OCI-LY7 (cell line): ENCODE results near the gene SERTAD2. TPM values are rescaled to one million over a fixed set of nuclear protein-coding genes. Genes with fewer than 3 reads are reported as not detected.

ENCODE experiments used
- BruUV-seq: library from RNA; stranded (reverse); fragments of 400-500 nt; replicated peaks from 2 replicates; lab custom pipeline; 2021; lab: Mats Ljungman, UMichigan
- CTCF ChIA-PET: fragments of 300-600 bp; sonication (Branson Sonifier 250); formaldehyde crosslinking; loops from one replicate; lab custom pipeline; 2022; ENCODE audit warnings: antibody characterized with exemption; ENCODE audit not compliant: unreplicated experiment; lab: Charles Lee
- POLR2A ChIA-PET: fragments of 300-600 bp; sonication (Branson Sonifier 250); formaldehyde crosslinking; loops from one replicate; lab custom pipeline; 2022; ENCODE audit warnings: antibody characterized with exemption; lab: Charles Lee
- DNase-seq: peaks from one replicate; pipeline ENCODE4 v3.0.0-alpha.2; 2015; ENCODE audit warnings: low spot score
- H2AFZ ChIP-seq: fragments of 200-600 bp; sonication (generic), shearing (Covaris generic); 2 replicates; pipeline ENCODE4 v1.6.1; 2014; ENCODE audit warnings: mild to moderate bottlenecking, antibody characterized with exemption, low read length, moderate library complexity
- H3K27ac ChIP-seq: fragments of 200-600 bp; sonication (generic); 2 replicates; pipeline ENCODE4 v1.5.1; 2014; ENCODE audit warnings: mixed run types, low read depth, mild to moderate bottlenecking, moderate library complexity, low read length, inconsistent platforms; ENCODE audit not compliant: poor library complexity, severe bottlenecking
- H3K36me3 ChIP-seq: fragments of 200-600 bp; sonication (generic); 2 replicates; pipeline ENCODE4 v1.6.1; 2014; ENCODE audit warnings: mild to moderate bottlenecking, antibody characterized with exemption, low read length, moderate library complexity, mixed read lengths; ENCODE audit not compliant: insufficient read depth
- H3K4me1 ChIP-seq: fragments of 200-600 bp; sonication (generic); 2 replicates; pipeline ENCODE4 v1.5.1; 2014; ENCODE audit warnings: mild to moderate bottlenecking, low read length; ENCODE audit not compliant: insufficient read depth, poor library complexity, severe bottlenecking
- H3K4me2 ChIP-seq: fragments of 200-600 bp; sonication (generic); 2 replicates; pipeline ENCODE4 v1.6.1; 2014; ENCODE audit warnings: mild to moderate bottlenecking, low read length
- H3K4me3 ChIP-seq: fragments of 200-600 bp; sonication (generic); 2 replicates; pipeline ENCODE4 v1.5.1; 2014; ENCODE audit warnings: mild to moderate bottlenecking, low read depth, low read length; ENCODE audit not compliant: poor library complexity, severe bottlenecking
- H3K79me2 ChIP-seq: fragments of 200-600 bp; sonication (generic); 2 replicates; pipeline ENCODE4 v1.6.1; 2016; ENCODE audit warnings: low read depth, mild to moderate bottlenecking, low read length, moderate library complexity, mixed read lengths; ENCODE audit not compliant: insufficient read depth
- H3K9me2 ChIP-seq: fragments of 200-600 bp; sonication (generic); 2 replicates; pipeline ENCODE4 v1.6.1; 2016; ENCODE audit warnings: mild to moderate bottlenecking, low read length, mixed read lengths; ENCODE audit not compliant: insufficient read depth
- H3K9me3 ChIP-seq: fragments of 200-600 bp; sonication (generic); 2 replicates; pipeline ENCODE4 v1.6.1; 2014; ENCODE audit warnings: mild to moderate bottlenecking, mixed run types, low read length, mixed read lengths
- H4K20me1 ChIP-seq: fragments of 200-600 bp; sonication (generic); 2 replicates; pipeline ENCODE4 v1.6.1; 2014; ENCODE audit warnings: mild to moderate bottlenecking, antibody characterized with exemption, low read length, moderate library complexity, mixed read lengths; ENCODE audit not compliant: insufficient read depth
- EZH2phosphoT487 ChIP-seq: fragments of 200-600 bp; sonication (generic); IDR thresholded peaks from 2 replicates; pipeline ENCODE4 v1.6.1; 2018; ENCODE audit warnings: low read depth, borderline replicate concordance, mild to moderate bottlenecking, mixed run types, antibody characterized with exemption, low read length, moderate library complexity, mixed read lengths
- intact Hi-C: fragments of 100-400 bp; cut with micrococcal nuclease; formaldehyde crosslinking; loops from one replicate; pipeline ENCODE4 v1.10.0; 2022; ENCODE audit not compliant: unreplicated experiment
- total RNA-seq, 2 experiments: library from RNA; depleted of rRNA in 1 of 2; stranded (reverse); fragments of >200 nt in 1 of 2; shearing (Covaris generic) in 1 of 2; gene quantifications; 2 replicates each; pipeline ENCODE4 v1.2.3, GENCODE V29; 2014 to 2022
- TF ChIP-seq, protein P1 (sequence below): fragments of 200-600 bp; sonication (generic); conservative IDR thresholded peaks from 2 replicates; pipeline ENCODE4 v1.5.1; 2014; ENCODE audit warnings: mild to moderate bottlenecking, antibody characterized with exemption, low read length, moderate library complexity, mixed read lengths

The SERTAD2 gene
- total RNA-seq, 2 experiments from 2014 or later: 11.5 to 54.5 TPM

DNA sequence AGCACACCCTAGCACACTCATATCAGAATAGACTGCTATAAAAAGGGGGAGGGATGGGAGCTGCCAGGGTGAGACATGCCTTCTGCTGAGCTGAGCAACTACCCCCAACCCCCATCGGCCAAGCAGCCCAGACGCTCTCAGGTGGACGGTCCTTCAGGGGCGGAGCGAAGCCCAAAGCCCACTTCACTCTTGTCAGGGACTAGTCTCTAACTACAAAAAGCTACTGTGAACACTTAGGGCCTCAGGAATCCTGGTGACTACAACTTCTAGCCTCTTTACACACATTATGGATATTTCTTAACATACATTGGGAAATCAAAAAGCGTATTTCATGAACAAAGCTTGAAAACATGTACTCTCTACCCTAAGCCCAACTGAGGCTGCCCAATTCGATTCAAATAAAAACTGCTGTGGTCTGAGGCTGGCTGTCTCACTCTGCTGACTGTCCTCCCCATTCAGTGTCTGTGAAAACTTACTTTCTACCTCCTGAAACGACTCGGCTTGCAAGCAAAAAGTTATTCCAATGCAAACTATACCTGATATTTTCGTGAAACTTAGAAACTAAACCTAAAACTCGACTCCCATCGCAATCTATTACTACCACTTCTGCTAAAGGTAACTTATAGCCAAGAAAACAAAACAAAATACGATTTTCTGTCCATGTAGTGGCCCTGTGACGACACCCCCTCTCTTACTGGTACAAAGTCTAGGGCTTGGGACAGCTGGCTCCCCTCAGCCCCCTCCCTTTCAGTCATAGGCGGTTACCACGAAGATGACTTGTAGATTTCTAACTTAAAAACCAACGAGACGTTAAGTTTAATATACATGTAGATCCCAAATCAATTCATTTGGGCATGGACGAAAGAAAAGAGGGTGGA is 1.2 kb downstream of the SERTAD2 start:
- intact Hi-C loops: loop anchor here (2.0 kb wide), 1 partner anchor 98 kb away; no protein-coding TSS in a partner anchor
- DNase-seq: peak; percentile 50
- H3K4me3 ChIP-seq: peak overlapping the region; percentile 93

DNA sequence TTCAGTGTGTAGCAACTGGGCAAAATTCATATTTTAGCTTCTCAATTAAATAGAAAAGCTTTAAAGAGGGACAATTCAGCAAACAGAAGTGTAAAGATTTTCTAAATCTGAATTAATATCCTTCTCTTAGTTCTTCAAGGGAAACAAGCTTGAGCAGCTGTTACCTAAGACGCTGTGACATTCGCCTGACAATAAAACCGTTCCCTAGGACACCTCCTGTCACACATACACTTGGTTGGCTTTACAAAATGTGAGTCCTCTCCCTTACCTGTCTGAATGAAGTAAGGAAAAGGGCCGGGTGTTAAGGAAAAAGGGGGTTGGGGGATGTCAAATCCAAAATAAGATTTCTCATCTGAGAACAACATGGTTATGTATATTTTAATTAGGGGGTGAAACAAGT is 2.1 kb downstream of the SERTAD2 start:
- peak overlapping the region; percentile 93 for H3K4me3 ChIP-seq
- H3K36me3 ChIP-seq: peaks cover 5% of the 10 kb centered on the region; the same call in 1 of the 2 replicates
- peak overlapping the region; percentile 88 for H3K4me2 ChIP-seq
- H3K79me2 ChIP-seq: peaks cover 95% of the 10 kb centered on the region
- peaks cover 74% of the 10 kb centered on the region for H3K4me1 ChIP-seq
- intact Hi-C loops: no loop called here
- BruUV-seq: no TSS peak
- DNase-seq: peak; percentile 51
- H3K9me3 ChIP-seq: no peaks in the 10 kb centered on the region
- H3K27ac ChIP-seq: peak overlapping the region; percentile 87
- no peaks in the 10 kb centered on the region for H3K9me2 ChIP-seq
- ChIA-PET CTCF (interaction anchor here (1.1 kb wide), 2 partner anchors 9 to 10 kb away, joined by 3 read pairs; no protein-coding TSS in a partner anchor), POLR2A (interaction anchor here (0.5 to 12.0 kb wide), 17 partner anchors 10 to 895 kb away, joined by 3 to 324 read pairs (median 4); no protein-coding TSS in a partner anchor)
- no peak for TF ChIP-seq EZH2phosphoT487
- H2AFZ ChIP-seq: no peak overlapping the region
- peaks cover 53% of the 10 kb centered on the region for H4K20me1 ChIP-seq

More for the DNA sequence above, 1.2 kb downstream of the SERTAD2 start:
- POLR2A ChIA-PET: interaction anchor here (0.7 to 13.1 kb wide), 12 partner anchors 10 to 263 kb away, joined by 3 to 324 read pairs (median 8); no protein-coding TSS in a partner anchor
- TF ChIP-seq EZH2phosphoT487: no peak
- TF ChIP-seq, protein P1, sequence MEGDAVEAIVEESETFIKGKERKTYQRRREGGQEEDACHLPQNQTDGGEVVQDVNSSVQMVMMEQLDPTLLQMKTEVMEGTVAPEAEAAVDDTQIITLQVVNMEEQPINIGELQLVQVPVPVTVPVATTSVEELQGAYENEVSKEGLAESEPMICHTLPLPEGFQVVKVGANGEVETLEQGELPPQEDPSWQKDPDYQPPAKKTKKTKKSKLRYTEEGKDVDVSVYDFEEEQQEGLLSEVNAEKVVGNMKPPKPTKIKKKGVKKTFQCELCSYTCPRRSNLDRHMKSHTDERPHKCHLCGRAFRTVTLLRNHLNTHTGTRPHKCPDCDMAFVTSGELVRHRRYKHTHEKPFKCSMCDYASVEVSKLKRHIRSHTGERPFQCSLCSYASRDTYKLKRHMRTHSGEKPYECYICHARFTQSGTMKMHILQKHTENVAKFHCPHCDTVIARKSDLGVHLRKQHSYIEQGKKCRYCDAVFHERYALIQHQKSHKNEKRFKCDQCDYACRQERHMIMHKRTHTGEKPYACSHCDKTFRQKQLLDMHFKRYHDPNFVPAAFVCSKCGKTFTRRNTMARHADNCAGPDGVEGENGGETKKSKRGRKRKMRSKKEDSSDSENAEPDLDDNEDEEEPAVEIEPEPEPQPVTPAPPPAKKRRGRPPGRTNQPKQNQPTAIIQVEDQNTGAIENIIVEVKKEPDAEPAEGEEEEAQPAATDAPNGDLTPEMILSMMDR: no peak
- Histone ChIP-seq H3K9me2 (no peaks in the 10 kb centered on the region), H3K9me3 (no peaks in the 10 kb centered on the region), H3K79me2 (peaks cover 93% of the 10 kb centered on the region), H2AFZ (no peak overlapping the region), H4K20me1 (peaks cover 44% of the 10 kb centered on the region), H3K27ac (peak overlapping the region; percentile 87), H3K4me2 (peak overlapping the region; percentile 88), H3K4me1 (peaks cover 74% of the 10 kb centered on the region), H3K36me3 (peaks cover 5% of the 10 kb centered on the region; the same call in 1 of the 2 replicates)
- BruUV-seq: TSS peak; percentile 35
- CTCF ChIA-PET: interaction anchor here (0.5 to 1.6 kb wide), 7 partner anchors 9 to 212 kb away, joined by 3 to 5 read pairs (median 3); no protein-coding TSS in a partner anchor

- H3K9me3 ChIP-seq: no peaks in the 10 kb centered on the region
- H3K79me2 ChIP-seq: peaks cover 95% of the 10 kb centered on the region
- H3K9me2 ChIP-seq: no peaks in the 10 kb centered on the region
- ChIA-PET POLR2A (interaction anchor here (0.5 to 12.0 kb wide), 16 partner anchors 9 to 896 kb away, joined by 3 to 324 read pairs (median 4); no protein-coding TSS in a partner anchor), CTCF (interaction anchor here (1.1 kb wide), 1 partner anchor 10 kb away, joined by 3 read pairs; no protein-coding TSS in a partner anchor)
- peak overlapping the region; percentile 93 for H3K4me3 ChIP-seq
- intact Hi-C loops: no loop called here
- H3K36me3 ChIP-seq: peaks cover 10% of the 10 kb centered on the region; the same call in 1 of the 2 replicates
- peak overlapping the region; percentile 88 for H3K4me2 ChIP-seq
- no peak overlapping the region for H2AFZ ChIP-seq
- DNase-seq: no peak
- H3K27ac ChIP-seq: no peak overlapping the region
- no TSS peak for BruUV-seq
- no peak for TF ChIP-seq EZH2phosphoT487
- TF ChIP-seq, protein P1: no peak
- H4K20me1 ChIP-seq: peaks cover 59% of the 10 kb centered on the region
- peaks cover 74% of the 10 kb centered on the region for H3K4me1 ChIP-seq
Measured at GRCh38 chr2:64650722-64651338, 2.9 kb downstream of the SERTAD2 start.
